ENCODE results near the gene KIAA0825.
"Not testable (repeated sequence)": the region's sequence is repeated elsewhere in the genome, so short reads cannot be mapped to it uniquely, and the experiment has no call there.

KIAA0825 gene

DNA sequence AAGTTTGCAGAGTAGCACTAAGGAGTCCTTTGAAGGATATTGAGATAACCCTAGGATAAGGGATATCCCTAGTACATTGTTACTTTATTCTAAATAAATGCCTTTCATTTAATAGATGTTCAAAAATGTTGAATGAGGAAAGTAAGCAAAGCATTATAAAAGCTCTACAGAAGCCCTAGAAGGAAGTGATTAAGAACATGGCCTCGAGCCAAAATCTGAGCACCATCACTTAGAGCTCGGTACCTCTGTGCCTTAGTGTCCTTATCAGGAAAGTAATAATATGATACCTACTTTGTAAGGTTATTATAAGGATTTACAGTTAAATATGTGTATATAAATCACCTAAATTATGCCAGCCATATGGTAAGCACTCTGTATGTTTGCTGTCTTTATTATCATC is 242.6 kb downstream of the KIAA0825 start:
- DNase-seq (ENCODE audit: low spot score) = no peak

DNA sequence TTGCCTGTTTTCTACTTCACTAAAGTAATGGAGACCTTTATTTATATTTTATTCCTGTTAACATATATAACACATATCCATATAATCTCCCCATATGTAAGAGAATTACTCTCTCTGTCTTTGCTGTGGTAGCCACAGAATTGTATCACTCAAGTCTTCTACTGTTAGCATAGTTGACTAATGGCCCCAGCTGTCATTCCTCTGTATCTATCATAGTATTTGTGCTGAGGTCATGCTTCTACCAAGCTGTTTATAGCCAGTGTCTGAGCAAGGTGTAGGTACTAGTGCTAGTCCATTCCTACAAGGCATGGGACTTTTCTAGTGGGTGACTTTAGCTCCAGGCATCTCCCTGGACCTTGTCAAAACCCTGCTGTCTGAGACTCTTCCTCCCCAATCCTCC is 244.1 kb downstream of the KIAA0825 start:
- no peak for DNase-seq (ENCODE audit: low spot score)

- DNase-seq (ENCODE audit: low spot score) = no peak
Observed at GRCh38 chr5:94367900-94368299, 250.5 kb downstream of the KIAA0825 start.

DNA sequence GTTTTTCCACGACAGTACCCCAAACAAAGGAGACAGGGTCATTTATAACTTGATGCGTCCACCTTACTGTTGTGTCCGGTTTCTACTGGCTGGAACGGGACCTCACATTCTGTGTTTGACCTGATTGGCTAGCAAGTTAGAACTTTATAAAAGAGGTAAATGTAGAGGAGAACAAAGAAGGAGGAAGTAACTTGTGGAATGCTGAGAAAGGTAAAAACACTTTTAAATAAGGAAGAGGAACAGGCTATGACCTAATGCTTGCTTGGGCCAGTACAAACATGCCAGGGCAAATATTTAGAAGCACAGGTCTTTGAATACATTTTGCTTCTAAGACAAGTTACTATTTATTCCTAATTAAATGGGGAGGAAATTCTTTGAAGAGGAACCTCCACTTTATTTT is 251.6 kb downstream of the KIAA0825 start:
- no peak for DNase-seq (ENCODE audit: low spot score)

GRCh38 chr5:94362857-94363256 is 255.5 kb downstream of the KIAA0825 start:
- DNase-seq (ENCODE audit: low spot score) = no peak

DNA sequence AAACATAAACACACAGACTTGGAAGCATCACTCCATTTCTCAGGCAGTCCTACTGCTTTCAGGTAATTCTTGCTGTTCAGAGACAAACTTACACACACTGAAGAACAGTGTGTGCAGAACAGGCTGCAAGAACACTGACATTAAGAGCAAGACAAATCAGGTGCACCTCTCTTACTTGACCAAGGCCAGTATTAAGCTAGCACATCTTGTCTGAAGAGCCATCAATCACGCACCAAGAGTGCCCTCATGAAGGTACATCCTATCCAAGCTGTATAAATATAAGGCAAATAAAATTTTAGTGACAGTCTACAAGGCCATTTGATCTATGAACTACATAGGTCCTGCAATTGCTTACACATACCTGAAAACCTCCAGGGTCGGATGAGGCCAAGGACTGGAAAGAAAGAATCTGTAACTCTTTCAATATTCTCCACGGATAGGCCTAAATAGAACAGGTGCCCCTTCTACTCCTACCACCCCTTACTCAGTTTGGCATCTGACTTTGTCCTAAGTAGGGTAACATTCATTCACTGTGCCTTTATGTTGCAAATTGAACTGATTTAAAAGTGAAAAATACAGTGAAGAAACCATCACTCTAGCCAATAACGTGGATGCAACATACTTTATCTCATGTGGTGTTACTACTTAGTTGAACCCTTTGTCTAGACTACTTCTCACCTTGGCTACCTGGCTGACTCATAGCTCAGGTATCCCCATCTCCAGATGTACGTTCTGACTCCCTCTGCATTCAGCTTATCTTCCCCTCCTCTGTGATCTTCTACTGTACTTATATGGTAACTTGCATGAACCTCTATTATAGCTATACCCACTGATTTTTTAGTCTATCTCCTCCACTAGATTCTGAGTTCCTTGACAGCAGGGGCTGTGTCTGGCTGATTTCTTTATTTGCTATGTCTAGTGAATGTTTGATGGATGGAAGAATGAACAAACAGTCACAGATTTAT is 256.3 kb downstream of the KIAA0825 start:
- no peak for DNase-seq (ENCODE audit: low spot score)

DNA sequence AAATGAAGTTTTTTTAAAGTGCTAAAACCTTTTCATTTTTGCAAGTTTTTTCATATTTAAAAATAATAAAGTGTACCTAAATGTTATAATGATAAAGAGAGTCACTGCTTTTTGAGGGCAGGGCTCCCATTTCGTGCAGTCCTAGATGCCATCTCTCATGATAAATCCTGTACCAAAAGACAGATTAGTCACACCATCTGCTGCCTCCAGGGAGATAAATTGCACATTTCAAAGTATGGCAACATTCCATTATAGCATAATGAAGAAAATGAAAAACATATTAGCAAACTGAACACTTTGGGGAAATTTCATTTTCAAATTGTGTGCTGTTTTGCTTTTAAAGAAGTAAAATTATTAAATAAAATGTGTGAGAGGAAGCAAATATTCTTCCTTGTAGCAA is 257.2 kb downstream of the KIAA0825 start:
- DNase-seq (ENCODE audit: low spot score) = no peak

DNA sequence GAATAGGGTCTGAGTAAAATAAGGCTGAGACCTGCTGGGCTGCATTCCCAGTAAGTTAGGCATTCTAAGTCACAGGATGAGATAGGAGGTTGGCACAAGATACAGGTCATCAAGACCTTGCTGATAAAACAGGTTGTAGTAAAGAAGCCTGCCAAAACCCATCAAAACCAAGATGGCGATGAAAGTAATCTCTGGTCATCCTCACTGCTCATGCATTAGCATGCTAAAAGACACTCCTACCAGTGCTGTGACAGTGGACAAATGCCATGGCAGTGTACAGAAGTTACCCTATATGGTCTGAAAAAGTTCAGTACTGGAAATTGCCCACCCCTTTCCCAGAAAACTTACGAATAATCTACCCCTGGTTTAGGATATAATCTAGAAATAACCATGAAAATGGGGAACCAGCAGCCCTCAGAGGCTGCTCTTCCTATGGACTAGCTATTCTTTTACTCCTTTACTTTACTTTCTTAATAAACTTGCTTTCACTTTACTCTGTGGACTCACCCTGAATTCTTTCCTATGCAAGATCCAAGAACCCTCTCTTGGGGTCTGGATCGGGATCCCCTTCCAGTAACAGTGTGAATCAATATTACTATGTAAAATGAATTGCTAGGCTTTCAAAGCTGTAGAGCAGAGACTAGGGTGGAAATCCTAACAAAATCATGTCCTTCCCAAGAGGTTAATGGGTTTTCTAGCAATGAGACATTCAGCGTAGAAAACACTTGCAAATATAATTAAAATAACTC is 257.8 kb downstream of the KIAA0825 start:
- DNase-seq (ENCODE audit: low spot score) = no peak

- no peak for DNase-seq (ENCODE audit: low spot score)
Observed at GRCh38 chr5:94359880-94360279, 258.5 kb downstream of the KIAA0825 start.

DNA sequence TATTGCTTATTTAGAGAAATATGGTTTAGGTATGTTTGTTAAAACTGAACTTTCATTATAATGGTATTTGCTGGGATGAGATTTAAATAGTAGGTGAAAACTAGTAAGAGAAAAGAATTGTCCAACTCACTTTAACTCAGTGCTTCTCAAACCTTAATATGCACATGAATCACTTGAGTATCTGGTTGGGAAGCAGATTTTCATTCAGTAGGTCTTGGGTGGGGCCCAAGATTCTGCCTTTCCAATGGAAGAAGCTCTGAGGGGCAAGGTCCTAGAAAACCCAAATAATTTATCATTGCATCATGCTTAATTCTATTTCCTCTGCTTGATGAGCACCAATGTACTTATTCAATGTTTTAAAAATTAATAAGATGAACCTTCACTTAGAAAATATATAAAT is 262.6 kb downstream of the KIAA0825 start:
- no peak for DNase-seq (ENCODE audit: low spot score)

DNA sequence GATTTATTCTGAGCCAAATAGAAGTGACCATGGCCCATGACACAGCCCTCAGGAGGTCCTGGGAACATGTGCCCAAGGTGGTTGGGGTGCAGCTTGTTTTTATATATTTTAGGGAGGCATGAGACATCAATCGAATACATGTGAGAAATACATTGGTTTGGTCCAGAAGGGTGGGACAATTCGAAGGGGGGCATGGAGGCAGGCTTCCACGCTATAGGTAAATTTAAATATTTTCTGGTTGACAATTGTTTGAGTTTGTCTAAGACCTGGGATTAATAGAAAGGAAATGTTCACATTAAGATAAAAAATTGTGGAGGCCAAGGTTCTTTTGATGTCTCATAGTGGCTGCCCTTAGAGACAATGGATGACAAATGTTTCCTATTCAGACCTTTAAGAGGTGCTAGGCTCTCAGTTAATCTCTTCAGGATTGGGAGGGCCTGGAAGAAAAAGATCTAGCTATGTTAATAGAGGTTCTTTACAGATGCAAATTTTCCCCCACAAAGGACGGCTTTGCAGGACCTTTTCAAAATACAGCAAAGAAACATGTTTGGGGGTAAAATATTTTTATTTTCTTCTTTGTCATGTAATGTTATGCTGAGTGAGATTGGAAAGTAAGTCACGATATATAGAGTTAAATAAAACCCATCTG is 263.4 kb downstream of the KIAA0825 start:
- DNase-seq (ENCODE audit: low spot score) = not testable (repeated sequence)

DNA sequence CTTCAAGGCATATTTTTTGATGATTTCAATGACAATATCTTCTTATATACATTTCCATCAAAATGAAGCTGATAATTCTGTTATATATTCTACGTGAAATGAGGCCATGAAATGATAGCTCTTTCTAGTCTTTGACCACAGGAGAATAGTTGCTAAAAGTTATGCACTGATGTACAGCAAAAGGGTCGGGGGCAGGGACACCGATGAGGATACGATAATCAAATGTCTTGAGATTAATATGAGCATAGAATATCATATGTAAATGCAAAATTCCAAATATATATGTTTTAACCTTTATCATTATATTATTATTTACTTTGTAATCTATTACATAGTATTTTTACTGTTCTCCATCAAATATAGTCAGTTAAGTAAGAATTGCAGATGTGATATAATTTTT is 264.8 kb downstream of the KIAA0825 start:
- DNase-seq (ENCODE audit: low spot score) = no peak

DNA sequence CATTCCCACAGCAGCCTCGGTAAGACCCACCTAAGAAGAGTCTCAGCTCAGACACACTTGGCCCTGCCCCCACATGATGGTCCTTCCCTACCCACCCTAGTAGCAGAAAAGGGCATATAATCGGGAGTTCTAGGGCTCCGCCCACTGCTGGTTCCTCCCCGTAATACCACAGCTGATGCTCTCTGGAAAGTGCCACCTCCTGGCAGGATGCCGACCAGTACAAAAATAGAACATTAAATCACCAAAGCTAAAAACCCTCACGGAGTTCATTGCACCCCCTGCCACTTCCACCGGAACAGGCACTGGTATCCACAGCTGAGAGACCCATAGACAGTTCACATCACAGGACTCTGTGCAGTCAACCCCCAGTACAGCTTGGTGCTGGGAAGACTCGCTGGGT is 271.3 kb downstream of the KIAA0825 start:
- no peak for DNase-seq (ENCODE audit: low spot score)

GRCh38 chr5:94345257-94345656 is 273.1 kb downstream of the KIAA0825 start:
- DNase-seq (ENCODE audit: low spot score) = no peak

GRCh38 chr5:94337617-94338016 is 280.8 kb downstream of the KIAA0825 start:
- no peak for DNase-seq (ENCODE audit: low spot score)

- no peak for DNase-seq (ENCODE audit: low spot score)
Observed at GRCh38 chr5:94335936-94336335, 282.5 kb downstream of the KIAA0825 start.

GRCh38 chr5:94329115-94329514 is 289.3 kb downstream of the KIAA0825 start:
- DNase-seq (ENCODE audit: low spot score) = no peak

DNA sequence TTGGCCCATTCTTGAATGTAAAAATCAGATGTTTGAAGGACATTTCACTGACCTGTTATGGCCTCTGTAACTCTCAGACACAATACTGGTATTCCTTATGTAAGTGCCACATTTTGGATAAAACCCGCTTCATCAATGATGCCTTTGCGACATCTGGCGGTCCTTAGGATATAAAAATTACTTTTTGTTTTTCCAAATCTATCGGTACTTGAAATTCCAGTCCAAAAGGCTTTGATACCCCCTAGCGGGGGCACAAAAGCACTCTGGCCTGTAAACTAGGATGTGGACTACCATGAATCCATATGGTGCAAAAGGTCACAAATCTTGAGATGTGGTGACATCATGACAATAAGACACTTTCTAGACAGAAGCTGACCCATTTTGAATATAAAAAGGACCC is 291.8 kb downstream of the KIAA0825 start:
- DNase-seq (ENCODE audit: low spot score) = no peak

- DNase-seq (ENCODE audit: low spot score) = no peak
Observed at GRCh38 chr5:94316916-94317838, 301.2 kb downstream of the KIAA0825 start.

DNA sequence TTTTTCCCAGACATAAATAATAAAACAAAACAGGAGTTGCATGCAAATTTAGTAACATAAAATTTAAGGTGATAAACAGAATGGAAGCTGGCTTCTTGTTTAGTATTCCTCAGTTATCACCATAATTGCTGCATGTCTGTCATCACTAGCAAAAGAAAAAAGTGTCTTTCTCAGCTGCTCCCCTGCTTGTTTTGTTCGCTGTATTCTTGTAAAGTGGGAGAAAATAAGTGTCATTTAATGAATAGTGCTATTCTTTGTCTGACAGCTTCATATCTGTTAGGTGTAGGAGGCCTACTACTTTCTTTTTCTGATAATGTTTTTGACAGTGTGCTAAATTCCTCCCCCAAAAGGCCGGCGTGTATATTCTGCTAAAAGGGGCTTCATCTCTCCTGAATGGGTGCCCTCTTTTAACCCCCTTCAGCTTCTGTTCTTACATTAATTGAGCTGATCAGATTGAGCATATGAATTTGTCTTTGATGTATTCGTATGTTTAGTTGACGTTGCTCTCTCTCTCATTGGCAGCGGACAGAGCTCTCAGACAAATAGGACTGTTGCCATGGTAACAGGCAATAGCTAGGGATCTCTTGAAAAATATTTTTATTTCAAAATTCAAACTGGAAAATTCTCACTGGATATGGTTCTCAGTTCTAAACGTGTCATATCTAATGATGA is 303.8 kb downstream of the KIAA0825 start:
- no peak for DNase-seq (ENCODE audit: low spot score)

DNA sequence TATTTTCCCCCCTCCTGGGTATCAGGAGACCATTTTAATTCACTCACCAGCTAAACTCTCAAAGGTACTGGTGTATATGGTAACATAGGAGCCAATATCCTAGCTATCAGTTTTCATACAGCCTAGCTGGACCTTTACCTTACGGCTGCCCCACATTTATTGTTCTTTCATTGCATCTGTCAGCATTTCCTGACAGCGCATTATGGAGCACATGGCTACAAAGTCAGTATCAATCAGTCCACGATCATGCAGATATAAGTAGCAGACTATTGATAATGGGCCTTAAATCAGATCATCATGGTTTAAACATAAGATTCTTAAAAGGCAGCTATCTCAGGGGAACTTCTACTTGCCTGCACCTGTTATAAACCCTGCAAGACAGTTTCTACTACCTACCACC is 304.7 kb downstream of the KIAA0825 start:
- no peak for DNase-seq (ENCODE audit: low spot score)
